Esophagus squamous epithelium (tissue), 4 donors: ENCODE results near the gene CEP290.

Experiments used
- POLR2A ChIP-seq, 4 donors: fragments of 450-650 bp; IDR thresholded peaks; one replicate each; pipeline ENCODE4 v1.6.1; 2017; ENCODE audit warnings: antibody characterized with exemption in 4 of 4, mild to moderate bottlenecking in 4 of 4, moderate library complexity in 3 of 4
- TF ChIP-seq, protein P1 (sequence below), 6 experiments: fragments of 450-650 bp in 4 of 6; fragments of 200-600 bp in 2 of 6; sonication (generic) in 2 of 6; IDR thresholded peaks; one replicate each; pipeline ENCODE4 v1.5.1; 2016 to 2019; ENCODE audit warnings: antibody characterized with exemption in 6 of 6, mild to moderate bottlenecking in 4 of 6, moderate library complexity in 4 of 6

DNA sequence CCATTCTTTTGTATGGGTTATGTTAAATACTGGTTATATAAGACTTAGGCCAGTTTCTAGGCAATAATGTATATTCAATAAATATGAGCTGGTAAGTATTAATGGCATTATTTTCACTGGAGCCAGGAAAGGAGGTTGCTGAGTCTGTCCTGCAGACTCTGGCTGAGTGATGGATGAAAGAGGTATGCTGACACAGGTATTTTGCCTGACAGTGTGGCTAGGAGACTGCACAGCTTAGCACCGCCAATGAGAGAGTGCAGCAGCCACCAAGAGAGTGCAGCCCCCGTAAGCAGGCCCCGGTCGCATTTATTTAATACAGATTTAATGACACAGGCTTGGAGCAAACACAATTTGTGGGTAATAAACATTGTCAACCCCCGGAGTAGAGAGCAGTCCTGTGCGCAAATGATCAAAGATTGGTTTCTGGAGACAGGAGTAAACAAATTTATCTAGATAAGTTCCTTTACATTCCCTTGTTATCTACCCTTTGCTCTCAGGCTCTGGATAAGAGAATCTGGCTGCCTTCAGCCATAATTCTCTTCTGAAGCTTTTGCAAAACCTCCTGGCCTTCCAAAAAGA lies 37.6 kb upstream of the CEP290 start:
- TF ChIP-seq, protein P1, sequence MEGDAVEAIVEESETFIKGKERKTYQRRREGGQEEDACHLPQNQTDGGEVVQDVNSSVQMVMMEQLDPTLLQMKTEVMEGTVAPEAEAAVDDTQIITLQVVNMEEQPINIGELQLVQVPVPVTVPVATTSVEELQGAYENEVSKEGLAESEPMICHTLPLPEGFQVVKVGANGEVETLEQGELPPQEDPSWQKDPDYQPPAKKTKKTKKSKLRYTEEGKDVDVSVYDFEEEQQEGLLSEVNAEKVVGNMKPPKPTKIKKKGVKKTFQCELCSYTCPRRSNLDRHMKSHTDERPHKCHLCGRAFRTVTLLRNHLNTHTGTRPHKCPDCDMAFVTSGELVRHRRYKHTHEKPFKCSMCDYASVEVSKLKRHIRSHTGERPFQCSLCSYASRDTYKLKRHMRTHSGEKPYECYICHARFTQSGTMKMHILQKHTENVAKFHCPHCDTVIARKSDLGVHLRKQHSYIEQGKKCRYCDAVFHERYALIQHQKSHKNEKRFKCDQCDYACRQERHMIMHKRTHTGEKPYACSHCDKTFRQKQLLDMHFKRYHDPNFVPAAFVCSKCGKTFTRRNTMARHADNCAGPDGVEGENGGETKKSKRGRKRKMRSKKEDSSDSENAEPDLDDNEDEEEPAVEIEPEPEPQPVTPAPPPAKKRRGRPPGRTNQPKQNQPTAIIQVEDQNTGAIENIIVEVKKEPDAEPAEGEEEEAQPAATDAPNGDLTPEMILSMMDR (IDR thresholded peaks at IDR 0.05) = no peak
- TF ChIP-seq POLR2A (IDR thresholded peaks at IDR 0.05) = no peak
